Sigmoid colon (tissue), 7 donors: ENCODE measurements around the gene OSMR. TPM values are rescaled to one million over a fixed set of nuclear protein-coding genes. Genes with fewer than 3 reads are reported as not detected.

ENCODE experiments used
- DNase-seq: peaks from one replicate; pipeline ENCODE4 v3.0.0-alpha.2; 2019
- H3K27ac ChIP-seq, 4 donors: fragments of 200-600 bp; sonication (generic); one replicate each; pipeline ENCODE4 v1.5.1; 2016 to 2019; ENCODE audit warnings: mild to moderate bottlenecking in 1 of 4
- H3K27me3 ChIP-seq, 3 donors: fragments of 200-600 bp; sonication (generic); one replicate each; pipeline ENCODE4 v1.5.1; 2019; ENCODE audit warnings: mild to moderate bottlenecking in 1 of 3
- H3K36me3 ChIP-seq, 4 donors: fragments of 200-600 bp; sonication (generic); one replicate each; pipeline ENCODE4 v1.5.1; 2016 to 2019
- H3K4me1 ChIP-seq, 4 donors: fragments of 200-600 bp; sonication (generic); one replicate each; pipeline ENCODE4 v1.5.1; 2017 to 2019
- H3K4me3 ChIP-seq, 4 donors: fragments of 200-600 bp; sonication (generic); one replicate each; pipeline ENCODE4 v1.5.1; 2017 to 2019; ENCODE audit warnings: mild to moderate bottlenecking in 2 of 4, moderate library complexity in 1 of 4
- H3K9me3 ChIP-seq, 4 donors: fragments of 200-600 bp in 3 of 4; sonication (generic) in 3 of 4; one replicate each; pipeline versions ENCODE4 v1.5.1 to v1.6.1; 2013 to 2019
- EP300 ChIP-seq, 4 donors: sonication (generic); formaldehyde crosslinking; IDR thresholded peaks; one replicate each; pipeline ENCODE4 v1.6.1; 2017; ENCODE audit warnings: antibody characterized with exemption in 4 of 4
- POLR2A ChIP-seq, 2 donors: fragments of 450-650 bp; IDR thresholded peaks; one replicate each; pipeline ENCODE4 v1.6.1; 2016; ENCODE audit warnings: antibody characterized with exemption in 2 of 2, mild to moderate bottlenecking in 2 of 2, moderate library complexity in 2 of 2
- POLR2AphosphoS5 ChIP-seq, 4 donors: sonication (generic); formaldehyde crosslinking; IDR thresholded peaks; one replicate each; pipeline ENCODE4 v1.6.1; 2017; ENCODE audit warnings: antibody characterized with exemption in 4 of 4
- WGBS, 2 donors: extraction: QIAGEN DNeasy Blood & Tissue Kit; methylation state at CpG; one replicate each; pipeline ENCODE4 v1.1.7; 2013; 5-methylcytosine and 5-hydroxymethylcytosine counted together
- intact Hi-C: fragments of 100-400 bp; cut with DNase I; formaldehyde crosslinking; loops from one replicate; pipeline ENCODE4 v1.15.1; 2023
- polyA plus RNA-seq, 3 donors: library from polyadenylated mRNA; stranded (reverse); fragments of 200-250 nt; gene quantifications; one replicate each; pipeline ENCODE4 v1.2.3, GENCODE V29; 2013
- total RNA-seq, 4 donors: library from RNA; depleted of rRNA; stranded (reverse); fragments of >200 nt; gene quantifications; one replicate each; pipeline ENCODE4 v1.1.0, GENCODE V29; 2016
- TF ChIP-seq, protein P1 (sequence below), 4 experiments: fragments of 450-650 bp in 3 of 4; fragments of 200-600 bp in 1 of 4; IDR thresholded peaks; one replicate each; pipeline ENCODE4 v1.5.1; 2016 to 2019; ENCODE audit warnings: antibody characterized with exemption in 4 of 4, mild to moderate bottlenecking in 3 of 4, moderate library complexity in 2 of 4
- donor health status: healthy with polysubstance abuse.
- donor health status: Bipolar disorder and iron deficiency.
- donor health status: healthy.

The OSMR gene
- total and polyA plus RNA-seq, 7 donors, result 0.60 to 65.3 (median 18.5) TPM

DNA sequence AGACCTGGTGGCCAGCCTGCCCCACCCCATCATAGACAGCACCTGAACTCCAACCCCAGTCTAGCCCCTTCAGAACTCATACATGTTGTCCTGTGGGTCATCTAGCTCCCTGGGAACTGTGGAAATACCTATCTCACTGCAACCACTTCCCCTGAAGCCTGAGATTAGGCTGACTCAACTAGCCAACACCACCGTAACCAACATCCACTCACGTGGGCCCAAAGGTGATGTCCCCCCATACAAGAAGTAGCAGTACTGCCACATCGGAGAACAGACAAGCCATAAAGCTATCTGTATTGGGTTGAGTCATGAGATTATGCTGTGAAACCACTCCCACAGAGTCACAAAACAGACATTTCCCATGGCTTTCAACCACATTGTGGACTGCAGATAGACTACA is 46.6 kb downstream of the OSMR start:
- intact Hi-C loops, result no loop called here
- H3K9me3 ChIP-seq, result peaks cover 0 to 7% (median 0%) of the 10 kb centered on the region in 4 donors
- H3K27ac ChIP-seq, result no peak overlapping the region
- TF ChIP-seq, protein P1, sequence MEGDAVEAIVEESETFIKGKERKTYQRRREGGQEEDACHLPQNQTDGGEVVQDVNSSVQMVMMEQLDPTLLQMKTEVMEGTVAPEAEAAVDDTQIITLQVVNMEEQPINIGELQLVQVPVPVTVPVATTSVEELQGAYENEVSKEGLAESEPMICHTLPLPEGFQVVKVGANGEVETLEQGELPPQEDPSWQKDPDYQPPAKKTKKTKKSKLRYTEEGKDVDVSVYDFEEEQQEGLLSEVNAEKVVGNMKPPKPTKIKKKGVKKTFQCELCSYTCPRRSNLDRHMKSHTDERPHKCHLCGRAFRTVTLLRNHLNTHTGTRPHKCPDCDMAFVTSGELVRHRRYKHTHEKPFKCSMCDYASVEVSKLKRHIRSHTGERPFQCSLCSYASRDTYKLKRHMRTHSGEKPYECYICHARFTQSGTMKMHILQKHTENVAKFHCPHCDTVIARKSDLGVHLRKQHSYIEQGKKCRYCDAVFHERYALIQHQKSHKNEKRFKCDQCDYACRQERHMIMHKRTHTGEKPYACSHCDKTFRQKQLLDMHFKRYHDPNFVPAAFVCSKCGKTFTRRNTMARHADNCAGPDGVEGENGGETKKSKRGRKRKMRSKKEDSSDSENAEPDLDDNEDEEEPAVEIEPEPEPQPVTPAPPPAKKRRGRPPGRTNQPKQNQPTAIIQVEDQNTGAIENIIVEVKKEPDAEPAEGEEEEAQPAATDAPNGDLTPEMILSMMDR (IDR thresholded peaks at IDR 0.05), result no peak
- no peak for TF ChIP-seq EP300 (IDR thresholded peaks at IDR 0.05)
- TF ChIP-seq POLR2A (IDR thresholded peaks at IDR 0.05), result no peak
- no peak for TF ChIP-seq POLR2AphosphoS5 (IDR thresholded peaks at IDR 0.05)
- no peak overlapping the region for H3K4me3 ChIP-seq
- H3K36me3 ChIP-seq, result peaks cover 0 to 18% (median 2%) of the 10 kb centered on the region in 4 donors
- H3K4me1 ChIP-seq, result no peaks in the 10 kb centered on the region
- no peaks in the 10 kb centered on the region for H3K27me3 ChIP-seq
- DNase-seq, result no peak
- WGBS, 2 donors, result 92 to 96% methylated on average over 3 of the region's 3 CpGs

DNA sequence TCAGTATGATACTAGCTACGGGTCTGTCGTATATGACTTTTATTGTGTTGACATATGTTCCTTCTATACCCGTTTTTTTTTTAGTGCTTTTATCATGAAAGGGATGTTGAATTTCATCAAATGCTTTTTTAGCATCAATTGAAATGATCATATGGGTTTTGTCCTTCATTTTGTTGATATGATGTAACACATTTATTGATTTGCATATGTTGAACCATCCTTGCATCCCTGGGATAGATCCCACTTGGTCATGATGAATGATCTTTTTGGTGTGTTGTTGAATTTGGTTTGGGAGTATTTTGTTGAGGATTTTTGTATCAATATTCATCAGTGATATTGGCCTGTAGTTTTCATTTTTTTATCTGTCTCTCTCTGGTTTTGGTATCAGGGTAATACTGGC is 50.9 kb downstream of the OSMR start:
- H3K27me3 ChIP-seq, result no peaks in the 10 kb centered on the region
- no peak overlapping the region for H3K27ac ChIP-seq
- 50 to 88% methylated on average over 3 of the region's 3 CpGs for WGBS, 2 donors
- no peaks in the 10 kb centered on the region for H3K4me1 ChIP-seq
- TF ChIP-seq POLR2AphosphoS5 (IDR thresholded peaks at IDR 0.05) (no peak), EP300 (IDR thresholded peaks at IDR 0.05) (no peak), POLR2A (IDR thresholded peaks at IDR 0.05) (no peak)
- TF ChIP-seq, protein P1 (IDR thresholded peaks at IDR 0.05), result no peak
- no peak for DNase-seq
- intact Hi-C loops, result no loop called here
- H3K9me3 ChIP-seq, result peaks cover 0 to 7% (median 0%) of the 10 kb centered on the region in 4 donors
- H3K36me3 ChIP-seq, result peaks cover 0 to 20% (median 2%) of the 10 kb centered on the region in 4 donors
- no peak overlapping the region for H3K4me3 ChIP-seq

DNA sequence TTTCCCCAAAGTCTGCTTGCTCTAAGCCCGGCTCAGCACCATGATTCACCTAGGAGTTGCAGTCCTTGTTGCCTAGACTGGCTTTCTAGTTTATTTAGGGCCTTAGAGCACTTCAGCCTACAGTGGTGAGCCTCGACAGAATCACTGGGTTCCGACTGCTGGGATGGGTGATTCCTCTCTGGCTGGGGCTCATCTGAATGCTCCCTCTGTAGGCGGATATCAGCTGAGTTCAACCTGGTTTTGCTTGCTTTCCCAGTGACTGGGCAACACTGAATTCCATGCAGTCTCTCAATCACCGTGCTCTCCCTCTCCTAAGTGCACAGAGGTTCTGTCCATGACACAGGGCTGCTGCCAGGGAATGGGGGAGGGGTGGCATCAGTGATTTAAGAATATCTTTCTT is 54.1 kb downstream of the OSMR start:
- TF ChIP-seq EP300 (IDR thresholded peaks at IDR 0.05) (no peak), POLR2A (IDR thresholded peaks at IDR 0.05) (no peak), POLR2AphosphoS5 (IDR thresholded peaks at IDR 0.05) (no peak)
- TF ChIP-seq, protein P1 (IDR thresholded peaks at IDR 0.05), result no peak
- Histone ChIP-seq H3K27me3 (no peaks in the 10 kb centered on the region), H3K4me3 (no peak overlapping the region), H3K27ac (no peak overlapping the region), H3K9me3 (peaks cover 0 to 7% (median 0%) of the 10 kb centered on the region in 4 donors), H3K4me1 (no peaks in the 10 kb centered on the region), H3K36me3 (peaks cover 0 to 49% (median 9%) of the 10 kb centered on the region in 4 donors)
- WGBS, 2 donors, result 71 to 81% methylated on average over 5 of the region's 5 CpGs
- DNase-seq, result no peak
- intact Hi-C loops, result no loop called here

DNA sequence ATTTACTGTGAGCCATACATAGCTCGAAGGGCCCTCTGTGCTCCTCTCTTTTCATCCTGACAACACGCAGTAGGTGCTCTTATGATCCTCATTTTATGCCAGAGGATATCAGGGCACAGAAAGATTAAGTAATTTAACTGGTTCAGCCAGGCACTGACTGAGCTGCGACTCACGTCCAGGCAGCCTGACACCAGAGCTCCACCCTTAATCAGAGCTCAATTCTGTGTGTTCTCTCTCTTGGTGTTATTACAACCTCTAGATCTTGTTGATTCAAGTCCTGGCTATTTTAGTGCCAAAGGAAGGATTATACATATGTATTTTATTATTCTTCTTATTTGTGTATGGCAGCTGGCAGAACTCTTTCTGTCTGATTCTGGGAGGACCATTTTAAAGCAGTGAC is 59.7 kb downstream of the OSMR start:
- Histone ChIP-seq H3K36me3 (peaks cover 0 to 69% (median 16%) of the 10 kb centered on the region in 4 donors), H3K27ac (no peak overlapping the region), H3K4me3 (no peak overlapping the region), H3K9me3 (no peaks in the 10 kb centered on the region), H3K4me1 (no peaks in the 10 kb centered on the region), H3K27me3 (no peaks in the 10 kb centered on the region)
- 67 to 86% methylated on average over 4 of the region's 4 CpGs for WGBS, 2 donors
- no peak for DNase-seq
- no peak for TF ChIP-seq POLR2A (IDR thresholded peaks at IDR 0.05)
- no peak for TF ChIP-seq POLR2AphosphoS5 (IDR thresholded peaks at IDR 0.05)
- TF ChIP-seq, protein P1 (IDR thresholded peaks at IDR 0.05), result no peak
- TF ChIP-seq EP300 (IDR thresholded peaks at IDR 0.05), result no peak
- intact Hi-C loops, result no loop called here

DNA sequence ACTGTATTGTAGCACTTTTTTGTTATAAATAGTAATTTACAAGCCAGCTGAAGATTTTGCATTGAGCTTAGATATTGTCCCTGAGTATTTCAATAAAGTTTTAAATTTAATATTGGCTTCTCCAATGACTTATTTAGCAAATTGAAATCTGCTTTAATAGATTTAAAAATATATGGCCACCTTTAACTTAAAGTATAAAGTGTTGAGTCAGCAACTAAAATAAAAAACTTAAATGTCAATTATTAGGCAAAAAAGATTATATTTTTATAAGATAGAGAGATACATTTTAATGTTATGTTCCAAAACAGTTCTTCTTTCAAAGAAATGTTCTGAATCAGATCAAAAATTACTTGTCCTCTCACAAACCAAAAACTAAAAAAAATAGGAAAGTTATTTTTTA is 60.7 kb downstream of the OSMR start:
- TF ChIP-seq EP300 (IDR thresholded peaks at IDR 0.05) (no peak), POLR2A (IDR thresholded peaks at IDR 0.05) (no peak), POLR2AphosphoS5 (IDR thresholded peaks at IDR 0.05) (no peak)
- TF ChIP-seq, protein P1 (IDR thresholded peaks at IDR 0.05), result no peak
- H3K27me3 ChIP-seq, result no peaks in the 10 kb centered on the region
- H3K36me3 ChIP-seq, result peaks cover 0 to 59% (median 16%) of the 10 kb centered on the region in 4 donors
- intact Hi-C loops, result no loop called here
- no peak overlapping the region for H3K4me3 ChIP-seq
- no peaks in the 10 kb centered on the region for H3K9me3 ChIP-seq
- H3K27ac ChIP-seq, result no peak overlapping the region
- no peaks in the 10 kb centered on the region for H3K4me1 ChIP-seq
- no peak for DNase-seq
